ENCODE data around the gene SND1.

SND1 gene

GRCh38 chr7:127897704-127898454 is 245.9 kb downstream of the SND1 start:
- H3F3A ChIP-seq (ENCODE audit: insufficient read depth), result no peaks in the 10 kb centered on the region
- TF ChIP-seq EZH2phosphoT487 (conservative IDR thresholded peaks at IDR 0.05; ENCODE audit: low read length) (no peak), CTCF (IDR thresholded peaks at IDR 0.05; ENCODE audit: insufficient read depth, low read length, poor library complexity, severe bottlenecking) (no peak)
- 0 out of 2 replicates have a peak, but pooled peaks cover 5% of the 10 kb centered on the region for H3K79me2 ChIP-seq (ENCODE audit: insufficient read depth, low read length)
- H3K9me2 ChIP-seq (replicated peaks; ENCODE audit: insufficient read depth, low read length), result no peaks in the 10 kb centered on the region
- H3K36me3 ChIP-seq (ENCODE audit: low read length), result no peaks in the 10 kb centered on the region
- no peak overlapping the region for H3K4me3 ChIP-seq (ENCODE audit: insufficient read depth, low read length, poor library complexity, severe bottlenecking)
- no peak overlapping the region for H3K27ac ChIP-seq (ENCODE audit: low read depth, low read length)
- no peaks in the 10 kb centered on the region for H3K27me3 ChIP-seq (ENCODE audit: low read length)
- no peak overlapping the region for H2AFZ ChIP-seq (ENCODE audit: low read depth, low read length, severe bottlenecking)
- H3K9me3 ChIP-seq (ENCODE audit: insufficient read depth, low read length), result no peaks in the 10 kb centered on the region
- no peaks in the 10 kb centered on the region for H4K20me1 ChIP-seq (ENCODE audit: low read depth, low read length)
- H3K4me2 ChIP-seq (ENCODE audit: low read depth, low read length, poor library complexity, severe bottlenecking), result no peak overlapping the region
- no peak overlapping the region for H3K9ac ChIP-seq (ENCODE audit: low read length)

- H3K9ac ChIP-seq (ENCODE audit: low read length), result no peak overlapping the region
- H3K27ac ChIP-seq (ENCODE audit: low read depth, low read length), result no peak overlapping the region
- H3K9me2 ChIP-seq (replicated peaks; ENCODE audit: insufficient read depth, low read length), result no peaks in the 10 kb centered on the region
- H3K79me2 ChIP-seq (ENCODE audit: insufficient read depth, low read length), result 0 out of 2 replicates have a peak, but pooled peaks cover 5% of the 10 kb centered on the region
- no peaks in the 10 kb centered on the region for H3K36me3 ChIP-seq (ENCODE audit: low read length)
- no peaks in the 10 kb centered on the region for H3K27me3 ChIP-seq (ENCODE audit: low read length)
- H4K20me1 ChIP-seq (ENCODE audit: low read depth, low read length), result no peaks in the 10 kb centered on the region
- no peak for TF ChIP-seq CTCF (IDR thresholded peaks at IDR 0.05; ENCODE audit: insufficient read depth, low read length, poor library complexity, severe bottlenecking)
- TF ChIP-seq EZH2phosphoT487 (conservative IDR thresholded peaks at IDR 0.05; ENCODE audit: low read length), result no peak
- H3K9me3 ChIP-seq (ENCODE audit: insufficient read depth, low read length), result no peaks in the 10 kb centered on the region
- H3K4me3 ChIP-seq (ENCODE audit: insufficient read depth, low read length, poor library complexity, severe bottlenecking), result no peak overlapping the region
- H3F3A ChIP-seq (ENCODE audit: insufficient read depth), result no peaks in the 10 kb centered on the region
- no peak overlapping the region for H2AFZ ChIP-seq (ENCODE audit: low read depth, low read length, severe bottlenecking)
- H3K4me2 ChIP-seq (ENCODE audit: low read depth, low read length, poor library complexity, severe bottlenecking), result no peak overlapping the region
These were observed 247.4 kb downstream of the SND1 start for GRCh38 chr7:127899411-127899810.

DNA sequence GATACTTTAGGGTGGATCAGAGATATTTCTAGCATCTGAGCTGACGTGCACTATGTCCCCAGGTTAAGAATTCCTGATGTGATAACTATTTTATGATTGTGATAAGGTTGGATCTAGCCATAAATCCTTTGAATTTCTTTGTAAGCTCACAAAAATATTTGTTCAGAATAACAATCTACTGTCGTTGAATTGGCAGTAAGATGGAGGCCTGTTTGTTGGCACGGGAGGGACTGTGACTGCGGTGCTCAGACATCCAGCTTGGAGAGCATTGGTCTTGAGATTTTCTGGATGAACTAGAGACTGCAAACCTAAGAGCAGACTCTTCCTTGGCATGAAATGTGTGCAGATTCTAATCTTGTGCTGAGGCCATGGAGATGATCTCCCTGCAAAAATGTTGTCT is 248.1 kb downstream of the SND1 start:
- Histone ChIP-seq H3K9me3 (ENCODE audit: insufficient read depth, low read length) (no peaks in the 10 kb centered on the region), H3K27ac (ENCODE audit: low read depth, low read length) (no peak overlapping the region), H3K4me2 (ENCODE audit: low read depth, low read length, poor library complexity, severe bottlenecking) (no peak overlapping the region), H3K9me2 (replicated peaks; ENCODE audit: insufficient read depth, low read length) (no peaks in the 10 kb centered on the region), H3K79me2 (ENCODE audit: insufficient read depth, low read length) (0 out of 2 replicates have a peak, but pooled peaks cover 5% of the 10 kb centered on the region), H3F3A (ENCODE audit: insufficient read depth) (no peaks in the 10 kb centered on the region), H3K4me3 (ENCODE audit: insufficient read depth, low read length, poor library complexity, severe bottlenecking) (no peak overlapping the region), H4K20me1 (ENCODE audit: low read depth, low read length) (no peaks in the 10 kb centered on the region), H2AFZ (ENCODE audit: low read depth, low read length, severe bottlenecking) (no peak overlapping the region), H3K36me3 (ENCODE audit: low read length) (peaks cover 5% of the 10 kb centered on the region; the same call in 1 of the 2 replicates), H3K27me3 (ENCODE audit: low read length) (no peaks in the 10 kb centered on the region), H3K9ac (ENCODE audit: low read length) (no peak overlapping the region)
- TF ChIP-seq EZH2phosphoT487 (conservative IDR thresholded peaks at IDR 0.05; ENCODE audit: low read length), result no peak
- TF ChIP-seq CTCF (IDR thresholded peaks at IDR 0.05; ENCODE audit: insufficient read depth, low read length, poor library complexity, severe bottlenecking), result no peak

Measured in SU-DHL-6 (cell line).